H9 (cell line): ENCODE data around the gene COL4A6. TPM values are rescaled to one million over a fixed set of nuclear protein-coding genes. Genes with fewer than 3 reads are reported as not detected.

Experiments used
- DNase-seq: peaks from one replicate; pipeline ENCODE4 v3.0.0-alpha.2; 2017
- H2AFZ ChIP-seq: one replicate; pipeline ENCODE4 v1.6.1; 2013; ENCODE audit warnings: mild to moderate bottlenecking, low read length, control low read depth, moderate library complexity
- H2AK5ac ChIP-seq: 2 replicates; pipeline ENCODE4 v1.6.1; 2013; ENCODE audit warnings: low read length, control low read depth, mixed read lengths; ENCODE audit not compliant: insufficient read length
- H2BK120ac ChIP-seq: one replicate; pipeline ENCODE4 v1.6.1; 2013; ENCODE audit warnings: low read depth, mild to moderate bottlenecking, low read length, control low read depth, inconsistent platforms; ENCODE audit not compliant: poor library complexity, severe bottlenecking
- H2BK12ac ChIP-seq: 2 replicates; pipeline ENCODE4 v1.6.1; 2013; ENCODE audit warnings: low read length, control low read depth, mixed read lengths, low read depth; ENCODE audit not compliant: insufficient read length
- H2BK15ac ChIP-seq: 2 replicates; pipeline ENCODE4 v1.6.1; 2013; ENCODE audit warnings: low read depth, low read length, control low read depth
- H2BK20ac ChIP-seq: one replicate; pipeline ENCODE4 v1.6.1; 2013; ENCODE audit warnings: low read depth, mild to moderate bottlenecking, low read length, control low read depth, inconsistent platforms; ENCODE audit not compliant: poor library complexity, severe bottlenecking
- H2BK5ac ChIP-seq: 2 replicates; pipeline ENCODE4 v1.6.1; 2013; ENCODE audit warnings: low read length, control low read depth, mixed read lengths; ENCODE audit not compliant: insufficient read length
- H3K14ac ChIP-seq: 2 replicates; pipeline ENCODE4 v1.6.1; 2013; ENCODE audit warnings: low read length, control low read depth; ENCODE audit not compliant: insufficient read depth
- H3K18ac ChIP-seq: 2 replicates; pipeline ENCODE4 v1.6.1; 2013; ENCODE audit warnings: low read depth, mild to moderate bottlenecking, mixed read lengths, low read length, control low read depth; ENCODE audit not compliant: insufficient read length
- H3K23ac ChIP-seq: 2 replicates; pipeline ENCODE4 v1.6.1; 2013; ENCODE audit warnings: low read length, control low read depth, mixed read lengths, low read depth; ENCODE audit not compliant: insufficient read length
- H3K23me2 ChIP-seq: 2 replicates; pipeline ENCODE4 v1.6.1; 2013; ENCODE audit warnings: low read depth, mild to moderate bottlenecking, mixed read lengths, low read length, control low read depth; ENCODE audit not compliant: insufficient read length, poor library complexity, severe bottlenecking
- H3K27ac ChIP-seq: 2 replicates; pipeline ENCODE4 v1.5.1; 2013; ENCODE audit warnings: low read length, control low read depth, mixed read lengths, low read depth; ENCODE audit not compliant: insufficient read length
- H3K27me3 ChIP-seq: 2 replicates; pipeline ENCODE4 v1.6.1; 2013; ENCODE audit warnings: low read length, control low read depth, inconsistent platforms; ENCODE audit not compliant: insufficient read depth
- H3K4ac ChIP-seq: 2 replicates; pipeline ENCODE4 v1.6.1; 2013; ENCODE audit warnings: low read depth, mild to moderate bottlenecking, control low read depth, inconsistent platforms, low read length, moderate library complexity
- H3K4me1 ChIP-seq: 2 replicates; pipeline ENCODE4 v1.6.1; 2013; ENCODE audit warnings: low read length, control low read depth, inconsistent platforms; ENCODE audit not compliant: insufficient read depth
- H3K4me2 ChIP-seq: 2 replicates; pipeline ENCODE4 v1.6.1; 2013; ENCODE audit warnings: low read length, control low read depth, mixed read lengths; ENCODE audit not compliant: insufficient read length, insufficient read depth
- H3K56ac ChIP-seq: 2 replicates; pipeline ENCODE4 v1.6.1; 2013; ENCODE audit warnings: low read depth, mild to moderate bottlenecking, mixed read lengths, low read length, control low read depth; ENCODE audit not compliant: insufficient read length
- H3K79me1 ChIP-seq: 2 replicates; pipeline ENCODE4 v1.6.1; 2013; ENCODE audit warnings: low read depth, mild to moderate bottlenecking, moderate library complexity, low read length, control low read depth, inconsistent platforms; ENCODE audit not compliant: insufficient read depth, poor library complexity, severe bottlenecking
- H3K79me2 ChIP-seq: 2 replicates; pipeline ENCODE4 v1.6.1; 2013; ENCODE audit warnings: low read length, control low read depth, inconsistent platforms; ENCODE audit not compliant: insufficient read depth
- H3K9ac ChIP-seq: 2 replicates; pipeline ENCODE4 v1.6.1; 2013; ENCODE audit warnings: low read length, control low read depth, mixed read lengths; ENCODE audit not compliant: insufficient read length; ENCODE audit errors: extremely low read depth
- H3K9me3 ChIP-seq: one replicate; pipeline ENCODE4 v1.6.1; 2013; ENCODE audit warnings: low read depth, low read length, inconsistent platforms; ENCODE audit not compliant: control insufficient read depth
- H3T11ph ChIP-seq: one replicate; pipeline ENCODE4 v1.6.1; 2013; ENCODE audit warnings: mild to moderate bottlenecking, low read length, control low read depth, inconsistent platforms
- H4K20me1 ChIP-seq: one replicate; pipeline ENCODE4 v1.6.1; 2013; ENCODE audit not compliant: control insufficient read depth, insufficient read length, insufficient read depth
- H4K5ac ChIP-seq: 2 replicates; pipeline ENCODE4 v1.6.1; 2013; ENCODE audit warnings: low read depth, mild to moderate bottlenecking, mixed read lengths, low read length, control low read depth; ENCODE audit not compliant: insufficient read length
- H4K8ac ChIP-seq: replicated peaks from 2 replicates; pipeline ENCODE4 v1.6.1; 2013; ENCODE audit warnings: low read length, control low read depth, mixed read lengths, low read depth; ENCODE audit not compliant: insufficient read length
- H4K91ac ChIP-seq: 2 replicates; pipeline ENCODE4 v1.6.1; 2013; ENCODE audit warnings: low read depth, mild to moderate bottlenecking, moderate library complexity, mixed read lengths, low read length, control low read depth; ENCODE audit not compliant: insufficient read length
- H3K27ac Mint-ChIP-seq, 3 experiments: 2 replicates in 2 of 3; 3 replicates in 1 of 3; pipeline ENCODE4 v1.8.0; 2020 to 2021; ENCODE audit warnings: mixed read lengths in 3 of 3, mild to moderate bottlenecking in 1 of 3, moderate library complexity in 1 of 3
- H3K27me3 Mint-ChIP-seq: 2 replicates; pipeline ENCODE4 v1.8.0; 2021; ENCODE audit warnings: low read depth, mild to moderate bottlenecking, moderate library complexity, mixed read lengths
- H3K36me3 Mint-ChIP-seq, 3 experiments: 2 replicates in 2 of 3; 3 replicates in 1 of 3; pipeline ENCODE4 v1.8.0; 2020 to 2021; ENCODE audit warnings: low read depth in 3 of 3, mixed read lengths in 3 of 3; ENCODE audit not compliant: insufficient read depth in 1 of 3
- H3K4me1 Mint-ChIP-seq, 2 experiments: 2 replicates each; pipeline ENCODE4 v1.8.0; 2020; ENCODE audit warnings: mixed read lengths in 2 of 2
- H3K4me3 Mint-ChIP-seq, 2 experiments: 2 replicates in 1 of 2; 3 replicates in 1 of 2; pipeline ENCODE4 v1.8.0; 2020 to 2021; ENCODE audit warnings: mild to moderate bottlenecking in 2 of 2, mixed read lengths in 2 of 2, moderate library complexity in 1 of 2
- H3K9me3 Mint-ChIP-seq, 2 experiments: 2 replicates in 1 of 2; 3 replicates in 1 of 2; pipeline ENCODE4 v1.8.0; 2020; ENCODE audit warnings: mild to moderate bottlenecking in 2 of 2, mixed read lengths in 2 of 2, moderate library complexity in 1 of 2
- WGBS: extraction: QIAGEN DNeasy Blood & Tissue Kit; methylation state at CpG from one replicate; pipeline ENCODE4 v1.1.7; 2013; ENCODE audit warnings: missing lambda C conversion rate, low lambda C conversion rate, mixed read lengths; ENCODE audit not compliant: insufficient read length; ENCODE audit errors: extremely low coverage; 5-methylcytosine and 5-hydroxymethylcytosine counted together
- total RNA-seq: library from RNA; stranded (reverse); gene quantifications from 2 replicates; pipeline ENCODE4 v1.2.1, GENCODE V29; 2021
- TF ChIP-seq, protein P1 (sequence below): fragments of 200-600 bp; sonication (generic); conservative IDR thresholded peaks from 3 replicates; pipeline ENCODE4 v1.8.0; 2021; ENCODE audit warnings: antibody characterized with exemption, mild to moderate bottlenecking

COL4A6 gene
- total RNA-seq, 1 experiment from 2014 or later: 16.7 TPM

DNA sequence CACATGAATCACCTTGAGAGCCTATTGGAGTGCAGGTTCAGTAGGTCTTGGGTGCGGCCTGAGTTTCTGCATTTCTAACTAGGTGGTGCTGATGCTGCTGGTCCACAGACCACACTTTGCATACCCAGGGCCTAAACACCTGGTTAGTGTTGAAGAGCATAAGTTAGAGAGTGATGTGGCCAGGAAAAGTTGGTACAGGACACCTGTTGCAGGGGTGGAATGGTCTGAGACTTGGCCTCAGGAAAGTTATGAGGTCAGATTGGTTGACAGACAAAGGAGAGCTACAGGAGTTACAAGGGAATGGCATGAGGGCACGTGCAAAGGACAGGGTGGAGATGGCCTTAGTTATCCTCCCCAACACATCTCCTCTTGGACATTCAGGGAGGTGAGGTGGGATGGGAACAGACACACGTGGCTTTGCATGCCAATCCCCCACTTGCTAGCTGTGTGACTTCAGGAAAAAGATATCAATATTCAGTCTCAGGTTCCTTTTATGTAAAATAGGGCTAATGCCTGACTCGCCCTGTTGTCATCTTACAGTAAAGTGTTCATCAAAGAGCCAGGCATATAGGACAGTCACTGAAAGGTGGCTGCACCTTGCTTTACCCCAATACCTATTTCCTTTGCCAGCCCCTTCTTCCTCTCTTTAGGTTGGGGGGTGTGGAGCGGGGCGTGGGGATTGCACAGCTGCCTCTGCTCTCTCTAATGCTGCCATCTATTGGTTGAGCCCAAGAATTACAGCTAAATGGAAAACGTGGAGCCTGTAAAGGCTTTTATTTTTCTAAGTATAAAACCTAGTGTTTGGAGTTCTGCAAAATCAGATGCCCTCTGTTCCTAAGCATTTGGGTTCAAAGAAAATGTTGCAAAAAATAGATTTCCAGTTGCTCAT is 299.2 kb downstream of the COL4A6 start:
- DNase-seq: peak; percentile 35

More for the DNA sequence above, 299.2 kb downstream of the COL4A6 start:
- Mint-ChIP-seq H3K36me3 (no peaks in the 10 kb centered on the region; a peak in 1 of 7 replicates), H3K27ac (no peak overlapping the region), H3K4me1 (0 out of 4 replicates have a peak, but pooled peaks cover 0 to 2% of the 10 kb centered on the region in 2 experiments), H3K27me3 (no peaks in the 10 kb centered on the region; the same call in 1 of the 2 replicates), H3K9me3 (no peaks in the 10 kb centered on the region; a peak in 1 of 5 replicates), H3K4me3 (no peak overlapping the region)
- Histone ChIP-seq H2BK120ac (no peak overlapping the region), H4K5ac (no peak overlapping the region), H3K9me3 (no peaks in the 10 kb centered on the region), H3T11ph (no peak overlapping the region), H3K18ac (no peak overlapping the region), H4K91ac (no peak overlapping the region), H2BK20ac (no peak overlapping the region), H3K9ac (no peak overlapping the region), H2BK15ac (no peak overlapping the region), H3K56ac (no peak overlapping the region), H3K79me1 (no peaks in the 10 kb centered on the region), H3K14ac (no peak overlapping the region), H3K27ac (no peak overlapping the region), H3K23me2 (no peaks in the 10 kb centered on the region), H3K4ac (no peak overlapping the region), H3K79me2 (no peaks in the 10 kb centered on the region), H3K27me3 (no peaks in the 10 kb centered on the region; the same call in 1 of the 2 replicates), H4K8ac (no peak overlapping the region), H2AFZ (no peak overlapping the region), H2BK5ac (no peak overlapping the region), H4K20me1 (no peaks in the 10 kb centered on the region), H3K4me1 (no peaks in the 10 kb centered on the region; the same call in 1 of the 2 replicates), H3K23ac (no peak overlapping the region), H2AK5ac (no peak overlapping the region), H3K4me2 (no peak overlapping the region), H2BK12ac (no peak overlapping the region)
- TF ChIP-seq, protein P1, sequence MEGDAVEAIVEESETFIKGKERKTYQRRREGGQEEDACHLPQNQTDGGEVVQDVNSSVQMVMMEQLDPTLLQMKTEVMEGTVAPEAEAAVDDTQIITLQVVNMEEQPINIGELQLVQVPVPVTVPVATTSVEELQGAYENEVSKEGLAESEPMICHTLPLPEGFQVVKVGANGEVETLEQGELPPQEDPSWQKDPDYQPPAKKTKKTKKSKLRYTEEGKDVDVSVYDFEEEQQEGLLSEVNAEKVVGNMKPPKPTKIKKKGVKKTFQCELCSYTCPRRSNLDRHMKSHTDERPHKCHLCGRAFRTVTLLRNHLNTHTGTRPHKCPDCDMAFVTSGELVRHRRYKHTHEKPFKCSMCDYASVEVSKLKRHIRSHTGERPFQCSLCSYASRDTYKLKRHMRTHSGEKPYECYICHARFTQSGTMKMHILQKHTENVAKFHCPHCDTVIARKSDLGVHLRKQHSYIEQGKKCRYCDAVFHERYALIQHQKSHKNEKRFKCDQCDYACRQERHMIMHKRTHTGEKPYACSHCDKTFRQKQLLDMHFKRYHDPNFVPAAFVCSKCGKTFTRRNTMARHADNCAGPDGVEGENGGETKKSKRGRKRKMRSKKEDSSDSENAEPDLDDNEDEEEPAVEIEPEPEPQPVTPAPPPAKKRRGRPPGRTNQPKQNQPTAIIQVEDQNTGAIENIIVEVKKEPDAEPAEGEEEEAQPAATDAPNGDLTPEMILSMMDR: peak; percentile 75
- no CpG with 5 or more reads among the region's 7 CpGs for WGBS
